Stimulated activated CD4-positive, alpha-beta T cell treated with anti-CD3 and anti-CD28 coated beads, Interleukin-12 subunit alpha, Interleukin-12 subunit beta, amount 100 ng/mL, for 48 hours (primary cell): ENCODE measurements around the gene RCCD1.

Experiments used
- DNase-seq, 3 donors: peaks; one replicate each; pipeline ENCODE4 v3.0.0-alpha.2; 2020; ENCODE audit warnings: low read depth in 2 of 3, low spot score in 1 of 3

RCCD1 gene

DNA sequence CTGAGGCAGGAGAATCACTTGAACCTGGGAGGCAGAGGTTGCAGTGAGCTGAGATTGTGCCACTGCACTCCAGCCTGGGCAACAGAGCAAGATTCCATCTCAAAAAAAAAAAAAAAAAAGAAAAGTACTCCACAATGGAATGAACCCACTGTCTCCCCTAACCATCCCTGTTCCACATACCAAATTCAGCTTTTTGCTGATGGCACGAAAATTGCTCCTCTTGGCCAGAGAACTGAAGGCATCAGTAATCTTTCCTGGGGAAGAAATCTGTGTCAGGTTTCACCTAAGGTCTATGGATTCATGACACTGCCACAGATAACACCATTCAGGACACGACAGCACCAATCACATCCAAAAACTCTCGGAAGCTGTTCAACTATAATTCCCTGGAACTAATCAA, 46.5 kb downstream of the RCCD1 start:
- DNase-seq: no peak

DNA sequence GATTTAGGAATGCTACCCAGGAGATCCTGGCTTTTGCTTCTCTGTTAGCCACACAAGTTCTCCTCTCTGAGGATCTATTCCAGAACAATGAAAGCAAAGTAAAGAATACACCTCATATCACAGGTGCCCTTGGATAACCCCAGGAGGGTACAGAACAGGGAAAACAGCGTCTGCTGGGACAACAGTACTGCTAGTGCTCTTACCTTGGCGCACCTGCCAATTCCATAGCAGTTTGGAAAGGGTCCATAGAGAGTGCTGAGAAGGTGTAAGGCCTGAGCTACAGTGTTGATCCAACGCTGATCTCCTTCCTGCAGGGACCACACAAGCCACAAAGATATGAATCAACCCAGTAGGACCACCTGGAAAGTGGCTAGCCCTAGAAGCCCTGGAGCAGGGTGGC, 52.6 kb downstream of the RCCD1 start:
- no peak for DNase-seq
